Fibroblast of lung (primary cell): Measurements from ENCODE around the gene RTL10.

ENCODE experiments used
- CTCF ChIP-seq, 2 donors: IDR thresholded peaks in 1 of 2; conservative IDR thresholded peaks in 1 of 2; 1 replicate in 1 of 2; 2 replicates in 1 of 2; pipeline ENCODE4 v1.5.1; 2011 to 2012; ENCODE audit warnings: low read length in 2 of 2, control low read depth in 1 of 2, inconsistent platforms in 1 of 2, low read depth in 1 of 2, mild to moderate bottlenecking in 1 of 2
- EZH2 ChIP-seq: IDR thresholded peaks from 2 replicates; pipeline ENCODE4 v1.5.1; 2012; ENCODE audit warnings: low read length, control low read depth, mild to moderate bottlenecking; ENCODE audit errors: missing control alignments

DNA sequence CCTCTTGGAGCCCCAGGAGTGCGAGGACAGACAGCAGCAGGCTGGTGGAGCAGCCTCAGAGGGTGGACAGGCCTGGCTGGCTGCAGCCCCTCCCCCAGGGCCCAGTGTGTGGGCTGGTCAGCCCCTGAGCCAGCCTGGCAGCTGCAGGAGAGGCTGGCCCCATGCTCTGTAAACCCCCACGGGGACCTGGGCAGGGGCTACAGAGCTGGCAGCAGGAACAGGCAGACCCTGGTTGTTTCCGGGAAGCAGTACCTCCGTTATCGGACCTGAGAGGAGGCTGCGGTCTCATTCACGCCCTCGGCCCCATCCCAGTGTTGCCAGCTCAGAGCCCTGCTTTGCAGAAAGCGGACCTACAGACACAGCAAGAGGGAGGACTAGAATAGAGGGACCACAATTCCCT, 48.4 kb upstream of the RTL10 start:
- TF ChIP-seq EZH2 (no peak), CTCF (conservative IDR thresholded peaks at IDR 0.05 in 1 of 2, IDR thresholded peaks at IDR 0.05 in 1 of 2; ENCODE audit: low read depth in 1 of 2, low read length in 2 of 2) (no peak)
